GM21447 (cell line): ENCODE data around the gene MAP3K6.
A peak's percentile ranks its signal among the peaks of the same experiment; 100 is the strongest.
"Not testable (repeated sequence)": the region's sequence is repeated elsewhere in the genome, so short reads cannot be mapped to it uniquely, and the experiment has no call there.

ENCODE experiments used
- ATAC-seq: cut with Tn5 transposase; IDR thresholded peaks from one replicate; pipeline ENCODE4 v1.9.1; 2021; ENCODE audit not compliant: unreplicated experiment

Gene MAP3K6

GRCh38 chr1:27398405-27399149, 31.8 kb upstream of the MAP3K6 start:
- ATAC-seq, result no peak

DNA sequence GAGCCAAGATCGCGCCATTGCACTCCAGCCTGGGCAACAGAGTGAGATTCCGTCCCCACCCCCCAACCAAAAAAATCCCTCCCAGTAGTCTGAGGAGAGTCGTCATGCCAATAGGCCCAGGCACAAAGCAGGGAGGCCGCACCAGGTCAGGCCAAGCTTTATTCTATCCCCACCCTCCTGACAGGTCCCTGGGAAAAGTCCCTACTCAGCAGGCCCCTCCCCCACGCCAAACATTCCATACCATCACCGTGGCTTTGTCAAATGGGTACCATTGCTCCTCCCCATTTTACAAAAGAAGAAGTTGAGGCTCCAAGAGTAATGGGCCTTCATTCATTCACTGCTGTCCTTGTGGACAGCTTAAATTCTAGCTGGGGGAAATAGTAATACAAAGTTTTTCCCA, 31.0 kb upstream of the MAP3K6 start:
- ATAC-seq, result no peak

GRCh38 chr1:27397110-27397509, 30.3 kb upstream of the MAP3K6 start:
- ATAC-seq, result no peak

DNA sequence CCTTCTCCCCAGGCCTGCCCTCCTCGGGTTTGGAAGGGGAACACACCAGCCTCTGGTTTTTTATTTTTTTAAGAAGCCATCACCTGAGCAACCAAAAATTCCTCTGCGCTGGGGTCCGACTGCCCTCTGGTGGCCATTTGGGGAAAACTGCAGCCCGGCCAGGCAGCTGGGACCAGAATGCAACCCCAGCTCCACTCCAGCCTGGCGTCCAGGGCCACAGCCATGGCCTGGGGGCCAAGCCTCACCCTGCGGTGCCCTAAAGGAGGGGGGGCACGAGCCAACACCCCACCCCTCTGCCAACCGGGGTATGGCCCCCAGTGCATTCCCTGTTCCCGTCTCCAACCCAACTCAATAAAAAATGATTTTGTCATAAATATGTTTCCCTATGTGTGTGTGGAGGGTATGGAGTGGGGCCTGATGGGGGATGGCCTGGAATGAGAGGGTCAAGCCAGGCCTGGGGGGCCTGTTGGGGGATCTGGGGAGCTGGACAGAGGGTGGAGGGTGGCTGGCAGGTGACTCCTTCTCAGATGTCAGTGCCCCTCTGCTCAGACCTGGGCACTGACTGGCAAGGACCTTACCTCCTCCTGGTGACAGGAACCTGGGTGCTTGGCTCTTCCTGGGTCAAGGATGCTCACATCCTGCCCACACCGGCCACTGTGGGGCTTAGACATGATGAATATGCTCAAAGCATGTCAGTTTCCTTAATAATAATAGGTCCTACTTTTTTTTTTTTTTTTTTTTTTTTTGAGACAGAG, 28.9 kb upstream of the MAP3K6 start:
- ATAC-seq, result no peak

GRCh38 chr1:27394925-27395324, 28.2 kb upstream of the MAP3K6 start:
- ATAC-seq, result no peak

GRCh38 chr1:27394282-27394658, 27.5 kb upstream of the MAP3K6 start:
- ATAC-seq, result no peak

- no peak for ATAC-seq
These were observed 27.0 kb upstream of the MAP3K6 start for GRCh38 chr1:27393641-27394281.

DNA sequence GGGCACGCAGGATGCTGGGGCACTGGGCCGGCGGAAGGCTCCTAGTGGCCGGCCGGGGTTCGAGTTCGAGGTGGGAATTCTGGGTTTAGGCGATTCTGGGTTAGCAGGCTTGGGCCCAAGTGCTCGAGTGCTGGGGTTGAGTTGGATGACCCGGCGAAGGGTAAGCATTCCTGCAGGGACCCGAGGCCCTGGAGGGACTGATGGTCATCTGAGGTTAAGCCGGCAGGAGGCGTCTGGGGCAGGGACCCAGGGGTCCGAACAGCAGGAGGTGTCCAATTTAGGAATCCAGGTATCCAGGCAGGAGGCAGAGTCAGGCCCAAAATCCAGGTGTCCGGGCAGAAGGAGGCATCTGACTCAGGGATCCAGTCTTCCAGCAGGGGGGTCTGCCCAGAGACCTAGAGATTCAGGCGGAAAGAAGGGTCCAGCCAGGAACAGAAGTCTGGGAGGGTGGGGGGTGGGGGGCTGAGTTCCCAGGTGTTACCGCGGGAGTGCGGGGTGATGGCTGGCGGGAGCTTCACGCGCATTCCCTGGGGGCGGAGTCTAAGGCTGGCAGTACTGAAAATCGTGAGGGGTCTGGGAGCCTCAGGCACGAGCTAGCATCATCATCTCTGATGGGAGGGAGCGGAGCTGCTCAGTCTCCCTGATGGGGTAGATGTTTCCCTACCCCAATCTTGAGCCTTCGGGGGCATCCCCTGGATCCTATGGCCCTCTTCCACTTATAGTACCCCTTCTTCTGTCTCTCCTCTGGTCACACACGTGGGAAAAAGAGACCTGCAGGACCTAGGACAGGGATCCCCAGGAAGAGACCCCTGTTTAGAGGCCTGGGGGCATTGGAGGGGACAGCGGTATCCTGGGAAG, 26.2 kb upstream of the MAP3K6 start:
- ATAC-seq, result no peak

GRCh38 chr1:27392096-27392777, 25.5 kb upstream of the MAP3K6 start, which contains the start of gene GPR3:
TSS of gene GPR3 (plus strand) at chr1:27392622. CDS start at chr1:27393799, 1,177 bp downstream.
- ATAC-seq, result peak; percentile 75

- no peak for ATAC-seq
These were observed 24.8 kb upstream of the MAP3K6 start for GRCh38 chr1:27391511-27392095.

GRCh38 chr1:27388337-27389005, 21.7 kb upstream of the MAP3K6 start:
- no peak for ATAC-seq

DNA sequence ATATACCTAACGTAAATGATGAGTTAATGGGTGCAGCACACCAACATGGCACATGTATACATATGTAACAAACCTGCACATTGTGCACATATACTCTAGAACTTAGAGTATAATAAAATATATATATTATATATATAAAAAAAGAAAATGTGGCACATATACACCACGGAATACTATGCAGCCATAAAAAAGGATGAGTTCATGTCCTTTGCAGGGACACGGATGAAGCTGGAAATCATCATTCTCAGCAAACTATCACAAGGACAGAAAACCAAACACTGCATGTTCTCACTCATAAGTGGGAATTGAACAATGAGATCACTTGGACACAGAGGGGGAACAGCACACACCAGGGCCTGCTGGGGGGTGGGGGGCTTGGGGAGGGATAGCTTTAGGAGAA, 18.0 kb upstream of the MAP3K6 start:
- ATAC-seq, result not testable (repeated sequence)

GRCh38 chr1:27383661-27384060, 16.9 kb upstream of the MAP3K6 start:
- no peak for ATAC-seq

- ATAC-seq, result no peak
These were observed 16.4 kb upstream of the MAP3K6 start, which contains the start of gene CD164L2 for GRCh38 chr1:27383039-27383605. TSS of gene CD164L2 (minus strand) at chr1:27383333. CDS start at chr1:27383239, 94 bp downstream.

GRCh38 chr1:27381969-27382762, 15.4 kb upstream of the MAP3K6 start:
- no peak for ATAC-seq

DNA sequence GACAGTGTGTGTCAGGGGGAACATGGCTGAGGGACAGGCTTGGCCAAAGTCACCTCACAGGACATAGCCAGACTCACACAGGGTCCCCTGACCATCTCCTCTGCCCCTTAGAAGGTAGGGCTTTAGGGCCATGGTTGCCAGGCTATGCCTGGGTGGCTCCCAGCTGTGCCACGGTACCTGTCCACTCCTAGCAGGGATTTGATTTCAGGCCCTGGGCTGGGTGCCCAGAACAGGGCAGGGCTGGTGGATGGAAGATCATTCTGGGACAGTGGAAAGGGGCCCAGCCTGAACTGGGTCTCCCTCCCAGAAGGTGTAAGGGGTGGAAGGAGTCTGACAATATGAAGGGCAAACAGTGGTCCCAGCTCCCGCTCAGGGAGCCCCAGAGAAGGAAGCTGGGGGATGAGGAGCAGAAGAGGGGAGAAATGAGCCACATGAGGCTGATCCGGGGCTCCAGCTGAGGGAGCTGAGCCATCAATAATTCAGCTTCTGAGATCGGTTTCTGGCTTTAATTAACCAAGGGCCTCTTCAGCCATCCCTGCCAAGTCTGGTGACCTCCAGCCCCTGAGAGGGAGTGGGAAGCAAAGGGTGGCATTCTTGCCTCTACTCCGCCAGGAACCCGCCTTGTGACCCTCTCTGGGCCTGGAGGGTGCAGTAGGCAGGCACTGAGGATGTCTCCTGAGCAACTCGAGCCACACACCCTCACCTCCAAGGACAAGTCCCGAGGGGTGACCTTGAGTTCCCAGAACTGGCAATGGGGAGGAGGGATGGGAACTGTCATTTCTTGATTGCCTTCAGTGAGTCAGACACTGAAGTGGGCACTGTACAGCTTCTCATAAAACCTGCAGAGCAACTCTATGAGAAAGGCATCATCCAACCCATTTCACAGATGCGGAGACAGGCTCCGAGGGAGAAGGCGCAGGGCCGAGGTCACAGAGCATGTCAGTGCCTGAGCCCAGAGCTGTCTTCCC, 14.3 kb upstream of the MAP3K6 start:
- ATAC-seq, result no peak

GRCh38 chr1:27380224-27380623, 13.5 kb upstream of the MAP3K6 start:
- no peak for ATAC-seq
